Measurements from ENCODE around the gene ELL3. TPM values are rescaled to one million over a fixed set of nuclear protein-coding genes. Genes with fewer than 3 reads are reported as not detected.

Gene ELL3
- total and polyA plus RNA-seq, 4 experiments from 2014 or later = 1.1 to 2.6 (median 1.5) TPM

- Histone ChIP-seq H3K4me3 (ENCODE audit: low read length in 2 of 2) (no peak overlapping the region), H3K27me3 (ENCODE audit: insufficient read depth, low read length) (no peaks in the 10 kb centered on the region), H3K4me1 (ENCODE audit: insufficient read depth, low read length) (peaks cover 60% of the 10 kb centered on the region), H3K27ac (ENCODE audit: low read depth, low read length) (no peak overlapping the region), H3K36me3 (ENCODE audit: insufficient read depth, low read length) (peaks cover 44% of the 10 kb centered on the region), H3K9me3 (ENCODE audit: control insufficient read depth in 1 of 2, low read length in 2 of 2) (no peaks in the 10 kb centered on the region)
- Mint-ChIP-seq H3K4me3 (peak overlapping the region in 1 of 8 donors; percentile 22), H3K9me3 (no peaks in the 10 kb centered on the region), H3K4me1 (peaks cover 34 to 88% (median 63%) of the 10 kb centered on the region in 4 donors), H3K27ac (peak overlapping the region in 5 of 7 donors; percentile 19 to 82 (median 49)), H3K36me3 (peaks cover 57 to 83% of the 10 kb centered on the region in 2 donors), H3K27me3 (no peaks in the 10 kb centered on the region)
- ChIA-PET CTCF (ENCODE audit: partially characterized antibody) (interaction anchor here (3.1 kb wide), 1 partner anchor 20 kb away, joined by 11 read pairs; the partner anchor contains the start of gene ELL3), POLR2A (ENCODE audit: partially characterized antibody) (interaction anchor here (0.6 to 1.3 kb wide), 4 partner anchors 15 to 286 kb away, joined by 3 to 4 read pairs (median 3); partner anchors contain the start of genes ELL3 and MFAP1)
- intact Hi-C loops (cut with micrococcal nuclease) = no loop called here
- no peak for DNase-seq
Measured at GRCh38 chr15:43796566-43796965, 19.8 kb upstream of the ELL3 start.

- H3K4me1 Mint-ChIP-seq = peaks cover 34 to 85% (median 60%) of the 10 kb centered on the region in 4 donors
- no peaks in the 10 kb centered on the region for H3K9me3 ChIP-seq (ENCODE audit: control insufficient read depth in 1 of 2, low read length in 2 of 2)
- H3K4me3 Mint-ChIP-seq = no peak overlapping the region
- intact Hi-C loops (cut with micrococcal nuclease) = no loop called here
- peak overlapping the region in 4 of 7 donors; percentile 0 to 97 (median 57) for H3K27ac Mint-ChIP-seq
- H3K27me3 Mint-ChIP-seq = no peaks in the 10 kb centered on the region
- H3K36me3 ChIP-seq (ENCODE audit: insufficient read depth, low read length) = peaks cover 44% of the 10 kb centered on the region
- POLR2A ChIA-PET (ENCODE audit: partially characterized antibody) = interaction anchor here (0.8 to 1.3 kb wide), 3 partner anchors 29 to 285 kb away, joined by 3 to 4 read pairs (median 3); partner anchors contain the start of genes MFAP1 and PDIA3
- peaks cover 58% of the 10 kb centered on the region for H3K4me1 ChIP-seq (ENCODE audit: insufficient read depth, low read length)
- peaks cover 51 to 78% of the 10 kb centered on the region in 2 donors for H3K36me3 Mint-ChIP-seq
- no peak overlapping the region for H3K27ac ChIP-seq (ENCODE audit: low read depth, low read length)
- H3K27me3 ChIP-seq (ENCODE audit: insufficient read depth, low read length) = no peaks in the 10 kb centered on the region
- no peak for DNase-seq
- no peaks in the 10 kb centered on the region for H3K9me3 Mint-ChIP-seq
- no peak overlapping the region for H3K4me3 ChIP-seq (ENCODE audit: low read length in 2 of 2)
- CTCF ChIA-PET (ENCODE audit: partially characterized antibody) = interaction anchor here (2.1 to 3.1 kb wide), 2 partner anchors 19 to 25 kb away, joined by 11 read pairs; partner anchors contain the start of gene ELL3
Measured at GRCh38 chr15:43795997-43796396, 19.2 kb upstream of the ELL3 start.

GRCh38 chr15:43795197-43795596 lies 18.4 kb upstream of the ELL3 start:
- H3K36me3 Mint-ChIP-seq = peaks cover 47 to 70% of the 10 kb centered on the region in 2 donors
- no peaks in the 10 kb centered on the region for H3K9me3 Mint-ChIP-seq
- peaks cover 30 to 77% (median 55%) of the 10 kb centered on the region in 4 donors for H3K4me1 Mint-ChIP-seq
- Histone ChIP-seq H3K4me3 (ENCODE audit: low read length in 2 of 2) (no peak overlapping the region), H3K27ac (ENCODE audit: low read depth, low read length) (peak overlapping the region; percentile 100), H3K36me3 (ENCODE audit: insufficient read depth, low read length) (peaks cover 44% of the 10 kb centered on the region), H3K27me3 (ENCODE audit: insufficient read depth, low read length) (no peaks in the 10 kb centered on the region), H3K9me3 (ENCODE audit: control insufficient read depth in 1 of 2, low read length in 2 of 2) (no peaks in the 10 kb centered on the region), H3K4me1 (ENCODE audit: insufficient read depth, low read length) (peaks cover 52% of the 10 kb centered on the region)
- no peak overlapping the region for H3K4me3 Mint-ChIP-seq
- intact Hi-C loops (cut with micrococcal nuclease) = no loop called here
- peak overlapping the region in 5 of 7 donors; percentile 48 to 97 (median 57) for H3K27ac Mint-ChIP-seq
- no peaks in the 10 kb centered on the region for H3K27me3 Mint-ChIP-seq
- ChIA-PET CTCF (ENCODE audit: partially characterized antibody) (interaction anchor here (0.7 to 3.1 kb wide), 3 partner anchors 17 to 25 kb away, joined by 3 to 11 read pairs (median 11); partner anchors contain the start of gene ELL3), POLR2A (ENCODE audit: partially characterized antibody) (interaction anchor here (0.6 to 5.3 kb wide), 4 partner anchors 29 to 49 kb away, joined by 3 to 28 read pairs (median 5); partner anchors contain the start of genes MFAP1 and PDIA3)
- no peak for DNase-seq

GRCh38 chr15:43794269-43795037 lies 17.7 kb upstream of the ELL3 start:
- H3K4me1 Mint-ChIP-seq = peaks cover 26 to 70% (median 48%) of the 10 kb centered on the region in 4 donors
- peaks cover 43% of the 10 kb centered on the region for H3K36me3 ChIP-seq (ENCODE audit: insufficient read depth, low read length)

GRCh38 chr15:43793647-43794046 lies 16.9 kb upstream of the ELL3 start:
- Mint-ChIP-seq H3K9me3 (no peaks in the 10 kb centered on the region), H3K27me3 (no peaks in the 10 kb centered on the region), H3K4me1 (peaks cover 26 to 62% (median 43%) of the 10 kb centered on the region in 4 donors), H3K4me3 (peak overlapping the region; percentile 93 to 97 (median 96)), H3K27ac (peak overlapping the region; percentile 22 to 98 (median 98)), H3K36me3 (peaks cover 38 to 61% of the 10 kb centered on the region in 2 donors)
- Histone ChIP-seq H3K27me3 (ENCODE audit: insufficient read depth, low read length) (no peaks in the 10 kb centered on the region), H3K4me1 (ENCODE audit: insufficient read depth, low read length) (peaks cover 37% of the 10 kb centered on the region), H3K4me3 (ENCODE audit: low read length in 2 of 2) (peak overlapping the region; percentile 97), H3K27ac (ENCODE audit: low read depth, low read length) (peak overlapping the region; percentile 100), H3K9me3 (ENCODE audit: control insufficient read depth in 1 of 2, low read length in 2 of 2) (no peaks in the 10 kb centered on the region), H3K36me3 (ENCODE audit: insufficient read depth, low read length) (peaks cover 35% of the 10 kb centered on the region)
- no peak for DNase-seq
- ChIA-PET CTCF (ENCODE audit: partially characterized antibody) (interaction anchor here (0.5 to 6.1 kb wide), 4 partner anchors 15 to 44 kb away, joined by 3 to 54 read pairs (median 3); partner anchors contain the start of gene ELL3), POLR2A (ENCODE audit: partially characterized antibody) (interaction anchor here (0.6 to 5.3 kb wide), 10 partner anchors 9 to 495 kb away, joined by 3 to 62 read pairs (median 9); partner anchors contain the start of genes ELL3, GOLM2, HYPK and MFAP1)
- intact Hi-C loops (cut with micrococcal nuclease) = loop anchor here (2.0 kb wide), 1 partner anchor 31 kb away; the partner anchor contains the start of gene MFAP1

More at GRCh38 chr15:43794269-43795037, 17.7 kb upstream of the ELL3 start:
- Mint-ChIP-seq H3K36me3 (peaks cover 44 to 68% of the 10 kb centered on the region in 2 donors), H3K27ac (peak overlapping the region; percentile 22 to 98 (median 86)), H3K9me3 (no peaks in the 10 kb centered on the region), H3K4me3 (peak overlapping the region; percentile 59 to 97 (median 94)), H3K27me3 (no peaks in the 10 kb centered on the region)
- H3K4me1 ChIP-seq (ENCODE audit: insufficient read depth, low read length) = peaks cover 45% of the 10 kb centered on the region
- no peaks in the 10 kb centered on the region for H3K27me3 ChIP-seq (ENCODE audit: insufficient read depth, low read length)
- H3K9me3 ChIP-seq (ENCODE audit: control insufficient read depth in 1 of 2, low read length in 2 of 2) = no peaks in the 10 kb centered on the region
- no peak for DNase-seq
- intact Hi-C loops (cut with micrococcal nuclease) = no loop called here
- peak overlapping the region; percentile 100 for H3K27ac ChIP-seq (ENCODE audit: low read depth, low read length)
- POLR2A ChIA-PET (ENCODE audit: partially characterized antibody) = interaction anchor here (1.7 to 5.3 kb wide), 3 partner anchors 17 to 33 kb away, joined by 6 to 54 read pairs (median 28); partner anchors contain the start of genes ELL3 and MFAP1
- CTCF ChIA-PET (ENCODE audit: partially characterized antibody) = interaction anchor here (2.1 to 3.1 kb wide), 2 partner anchors 18 to 24 kb away, joined by 11 read pairs; partner anchors contain the start of gene ELL3
- H3K4me3 ChIP-seq (ENCODE audit: low read length in 2 of 2) = no peak overlapping the region

- peak overlapping the region; percentile 100 for H3K27ac ChIP-seq (ENCODE audit: low read depth, low read length)
- Mint-ChIP-seq H3K9me3 (no peaks in the 10 kb centered on the region), H3K36me3 (peaks cover 32 to 55% of the 10 kb centered on the region in 2 donors), H3K27me3 (no peaks in the 10 kb centered on the region), H3K4me3 (peak overlapping the region; percentile 93 to 97 (median 96)), H3K4me1 (peaks cover 20 to 56% (median 37%) of the 10 kb centered on the region in 4 donors), H3K27ac (peak overlapping the region; percentile 97 to 99 (median 98))
- peaks cover 36% of the 10 kb centered on the region for H3K4me1 ChIP-seq (ENCODE audit: insufficient read depth, low read length)
- intact Hi-C loops (cut with micrococcal nuclease) = loop anchor here (1.0 to 2.0 kb wide), 4 partner anchors 7 to 47 kb away; partner anchors contain the start of genes HYPK, MFAP1, PDIA3 and SERINC4
- POLR2A ChIA-PET (ENCODE audit: partially characterized antibody) = interaction anchor here (0.6 to 5.3 kb wide), 12 partner anchors 10 to 496 kb away, joined by 3 to 62 read pairs (median 8); partner anchors contain the start of genes ELL3, GOLM2, HYPK and MFAP1
- CTCF ChIA-PET (ENCODE audit: partially characterized antibody) = interaction anchor here (0.5 to 6.1 kb wide), 4 partner anchors 15 to 43 kb away, joined by 3 to 54 read pairs (median 3); partner anchors contain the start of gene ELL3
- H3K27me3 ChIP-seq (ENCODE audit: insufficient read depth, low read length) = no peaks in the 10 kb centered on the region
- H3K36me3 ChIP-seq (ENCODE audit: insufficient read depth, low read length) = peaks cover 34% of the 10 kb centered on the region
- peak overlapping the region; percentile 97 for H3K4me3 ChIP-seq (ENCODE audit: low read length in 2 of 2)
- DNase-seq = peak in 4 of 5 donors; percentile 20 to 24 (median 23)
- no peaks in the 10 kb centered on the region for H3K9me3 ChIP-seq (ENCODE audit: control insufficient read depth in 1 of 2, low read length in 2 of 2)
Measured at GRCh38 chr15:43792761-43793476, 16.2 kb upstream of the ELL3 start.

Data from CD4-positive, alpha-beta memory T cell (primary cell).